ENCODE data around the gene FBXW4. TPM values are rescaled to one million over a fixed set of nuclear protein-coding genes. Genes with fewer than 3 reads are reported as not detected.

Gene FBXW4
- total and polyA plus RNA-seq, 7 experiments from 2014 or later, result 6.1 to 105 (median 73.2) TPM

GRCh38 chr10:101691081-101691480, 3.9 kb downstream of the FBXW4 start:
- peaks cover 9 to 25% (median 12%) of the 10 kb centered on the region in 5 donors for H3K36me3 Mint-ChIP-seq
- Histone ChIP-seq H3K4me3 (ENCODE audit: low read length) (no peak overlapping the region), H3K36me3 (ENCODE audit: control insufficient read depth in 2 of 3, insufficient read depth in 3 of 3, low read length in 3 of 3) (peaks cover 0 to 4% (median 0%) of the 10 kb centered on the region in 3 experiments), H3K27ac (ENCODE audit: low read depth, low read length) (no peak overlapping the region), H3K4me1 (ENCODE audit: control insufficient read depth in 2 of 2, insufficient read depth in 2 of 2, low read length in 2 of 2) (peaks cover 21 to 28% of the 10 kb centered on the region in 2 donors), H3K27me3 (ENCODE audit: control insufficient read depth in 2 of 2, insufficient read depth in 2 of 2, low read length in 2 of 2) (no peaks in the 10 kb centered on the region), H3K9me3 (ENCODE audit: control insufficient read depth in 2 of 3, low read length in 3 of 3) (no peaks in the 10 kb centered on the region)
- CTCF ChIA-PET, result no interaction called here
- H3K4me1 Mint-ChIP-seq, result peaks cover 36 to 81% (median 75%) of the 10 kb centered on the region in 7 donors
- H3K9me3 Mint-ChIP-seq, result peaks cover 0 to 2% (median 0%) of the 10 kb centered on the region in 11 donors
- no peaks in the 10 kb centered on the region for H3K27me3 Mint-ChIP-seq
- intact Hi-C loops (cut with micrococcal nuclease), result loop anchor here (5.0 to 10.0 kb wide), 8 partner anchors 124 to 816 kb away; partner anchors contain the start of genes BTRC (in 1 of the 2), GBF1 (in 1 of the 2), HPS6 (in 1 of the 2) and KCNIP2 (in 1 of the 2)
- H3K4me3 Mint-ChIP-seq, result peak overlapping the region in 6 of 10 donors; percentile 11 to 52 (median 33)
- H3K27ac Mint-ChIP-seq, result peak overlapping the region in 5 of 9 donors; percentile 51 to 100 (median 62)
- POLR2A ChIA-PET, result interaction anchor here (0.7 kb wide), 1 partner anchor 379 kb away, joined by 3 read pairs; no protein-coding TSS in a partner anchor
- ATAC-seq, result no peak
- no peak for DNase-seq

- peak overlapping the region in 1 of 10 donors; percentile 45 for H3K4me3 Mint-ChIP-seq
Measured at GRCh38 chr10:101690461-101690860, 4.5 kb downstream of the FBXW4 start.

GRCh38 chr10:101687071-101687658, 7.8 kb downstream of the FBXW4 start:
- H3K36me3 ChIP-seq (ENCODE audit: control insufficient read depth in 2 of 3, insufficient read depth in 3 of 3, low read length in 3 of 3), result no peaks in the 10 kb centered on the region
- H3K9me3 ChIP-seq (ENCODE audit: control insufficient read depth in 2 of 3, low read length in 3 of 3), result no peaks in the 10 kb centered on the region
- ATAC-seq (no peak), DNase-seq (no peak)
- no peaks in the 10 kb centered on the region for H3K9me3 Mint-ChIP-seq
- no peak overlapping the region for H3K27ac ChIP-seq (ENCODE audit: low read depth, low read length)
- H3K27me3 ChIP-seq (ENCODE audit: control insufficient read depth in 2 of 2, insufficient read depth in 2 of 2, low read length in 2 of 2), result no peaks in the 10 kb centered on the region
- H3K4me1 ChIP-seq (ENCODE audit: control insufficient read depth in 2 of 2, insufficient read depth in 2 of 2, low read length in 2 of 2), result peaks cover 0 to 24% of the 10 kb centered on the region in 2 donors
- ChIA-PET CTCF (no interaction called here), POLR2A (interaction anchor here (1.0 kb wide), 1 partner anchor 19 kb away, joined by 3 read pairs; no protein-coding TSS in a partner anchor)
- peak overlapping the region in 5 of 10 donors; percentile 0 to 29 (median 15) for H3K4me3 Mint-ChIP-seq
- H3K36me3 Mint-ChIP-seq, result peaks cover 9 to 33% (median 25%) of the 10 kb centered on the region in 5 donors
- H3K27ac Mint-ChIP-seq, result peak overlapping the region in 3 of 9 donors; percentile 1 to 33 (median 10)
- peaks cover 38 to 94% (median 92%) of the 10 kb centered on the region in 7 donors for H3K4me1 Mint-ChIP-seq
- H3K27me3 Mint-ChIP-seq, result no peaks in the 10 kb centered on the region
- no peak overlapping the region for H3K4me3 ChIP-seq (ENCODE audit: low read length)
- intact Hi-C loops (cut with micrococcal nuclease), result loop anchor here in 1 of 2 donors (5.0 kb wide), 1 partner anchor 50 kb away; no protein-coding TSS in a partner anchor

More at GRCh38 chr10:101690461-101690860, 4.5 kb downstream of the FBXW4 start:
- ChIA-PET CTCF (no interaction called here), POLR2A (interaction anchor here (0.8 kb wide), 1 partner anchor 262 kb away, joined by 3 read pairs; no protein-coding TSS in a partner anchor)
- Histone ChIP-seq H3K4me3 (ENCODE audit: low read length) (no peak overlapping the region), H3K27ac (ENCODE audit: low read depth, low read length) (no peak overlapping the region), H3K4me1 (ENCODE audit: control insufficient read depth in 2 of 2, insufficient read depth in 2 of 2, low read length in 2 of 2) (peaks cover 18 to 31% of the 10 kb centered on the region in 2 donors), H3K27me3 (ENCODE audit: control insufficient read depth in 2 of 2, insufficient read depth in 2 of 2, low read length in 2 of 2) (no peaks in the 10 kb centered on the region), H3K36me3 (ENCODE audit: control insufficient read depth in 2 of 3, insufficient read depth in 3 of 3, low read length in 3 of 3) (peaks cover 0 to 4% (median 0%) of the 10 kb centered on the region in 3 experiments), H3K9me3 (ENCODE audit: control insufficient read depth in 2 of 3, low read length in 3 of 3) (no peaks in the 10 kb centered on the region)
- Mint-ChIP-seq H3K36me3 (peaks cover 9 to 25% (median 16%) of the 10 kb centered on the region in 5 donors), H3K27ac (peak overlapping the region in 4 of 9 donors; percentile 9 to 100 (median 22)), H3K4me1 (peaks cover 36 to 83% (median 80%) of the 10 kb centered on the region in 7 donors), H3K27me3 (no peaks in the 10 kb centered on the region), H3K9me3 (peaks cover 0 to 2% (median 0%) of the 10 kb centered on the region in 11 donors)
- DNase-seq (no peak), ATAC-seq (no peak)
- intact Hi-C loops (cut with micrococcal nuclease), result loop anchor here (5.0 to 10.0 kb wide), 8 partner anchors 124 to 817 kb away; partner anchors contain the start of genes BTRC (in 1 of the 2), GBF1 (in 1 of the 2), HPS6 (in 1 of the 2) and KCNIP2 (in 1 of the 2)

GRCh38 chr10:101686133-101686925, 8.6 kb downstream of the FBXW4 start:
- Histone ChIP-seq H3K27me3 (ENCODE audit: control insufficient read depth in 2 of 2, insufficient read depth in 2 of 2, low read length in 2 of 2) (no peaks in the 10 kb centered on the region), H3K27ac (ENCODE audit: low read depth, low read length) (no peak overlapping the region), H3K36me3 (ENCODE audit: control insufficient read depth in 2 of 3, insufficient read depth in 3 of 3, low read length in 3 of 3) (no peaks in the 10 kb centered on the region), H3K4me1 (ENCODE audit: control insufficient read depth in 2 of 2, insufficient read depth in 2 of 2, low read length in 2 of 2) (peaks cover 0 to 17% of the 10 kb centered on the region in 2 donors), H3K4me3 (ENCODE audit: low read length) (no peak overlapping the region), H3K9me3 (ENCODE audit: control insufficient read depth in 2 of 3, low read length in 3 of 3) (no peaks in the 10 kb centered on the region)
- DNase-seq (no peak), ATAC-seq (no peak)
- H3K4me1 Mint-ChIP-seq, result peaks cover 33 to 90% (median 84%) of the 10 kb centered on the region in 7 donors
- H3K36me3 Mint-ChIP-seq, result peaks cover 9 to 33% (median 24%) of the 10 kb centered on the region in 5 donors
- ChIA-PET POLR2A (interaction anchor here (1.0 to 1.2 kb wide), 2 partner anchors 9 to 20 kb away, joined by 3 to 6 read pairs; partner anchors contain the start of gene FBXW4), CTCF (interaction anchor here (1.2 kb wide), 1 partner anchor 21 kb away, joined by 3 read pairs; no protein-coding TSS in a partner anchor)
- intact Hi-C loops (cut with micrococcal nuclease), result loop anchor here in 1 of 2 donors (5.0 kb wide), 1 partner anchor 49 kb away; no protein-coding TSS in a partner anchor
- peak overlapping the region in 1 of 10 donors; percentile 15 for H3K4me3 Mint-ChIP-seq
- H3K27ac Mint-ChIP-seq, result peak overlapping the region in 2 of 9 donors; percentile 10 to 33
- no peaks in the 10 kb centered on the region for H3K9me3 Mint-ChIP-seq
- H3K27me3 Mint-ChIP-seq, result no peaks in the 10 kb centered on the region

- H3K9me3 ChIP-seq (ENCODE audit: control insufficient read depth in 2 of 3, low read length in 3 of 3), result no peaks in the 10 kb centered on the region
- no peak overlapping the region for H3K4me3 ChIP-seq (ENCODE audit: low read length)
- H3K4me1 ChIP-seq (ENCODE audit: control insufficient read depth in 2 of 2, insufficient read depth in 2 of 2, low read length in 2 of 2), result peaks cover 0 to 6% of the 10 kb centered on the region in 2 donors
- ChIA-PET CTCF (no interaction called here), POLR2A (interaction anchor here (1.7 kb wide), 1 partner anchor 9 kb away, joined by 4 read pairs; the partner anchor contains the start of gene FBXW4)
- peaks cover 9 to 33% (median 24%) of the 10 kb centered on the region in 5 donors for H3K36me3 Mint-ChIP-seq
- no peaks in the 10 kb centered on the region for H3K27me3 ChIP-seq (ENCODE audit: control insufficient read depth in 2 of 2, insufficient read depth in 2 of 2, low read length in 2 of 2)
- H3K4me1 Mint-ChIP-seq, result peaks cover 25 to 77% (median 68%) of the 10 kb centered on the region in 7 donors
- DNase-seq (no peak), ATAC-seq (no peak)
- intact Hi-C loops (cut with micrococcal nuclease), result loop anchor here in 1 of 2 donors (5.0 kb wide), 1 partner anchor 47 kb away; no protein-coding TSS in a partner anchor
- no peak overlapping the region for H3K27ac ChIP-seq (ENCODE audit: low read depth, low read length)
- no peaks in the 10 kb centered on the region for H3K9me3 Mint-ChIP-seq
- peak overlapping the region in 1 of 9 donors; percentile 32 for H3K27ac Mint-ChIP-seq
- no peaks in the 10 kb centered on the region for H3K27me3 Mint-ChIP-seq
- peak overlapping the region in 1 of 10 donors; percentile 12 for H3K4me3 Mint-ChIP-seq
- no peaks in the 10 kb centered on the region for H3K36me3 ChIP-seq (ENCODE audit: control insufficient read depth in 2 of 3, insufficient read depth in 3 of 3, low read length in 3 of 3)
Measured at GRCh38 chr10:101684782-101685181, 10.2 kb downstream of the FBXW4 start.

- H3K9me3 Mint-ChIP-seq, result no peaks in the 10 kb centered on the region
- H3K4me3 ChIP-seq (ENCODE audit: low read length), result no peak overlapping the region
- no peak overlapping the region for H3K27ac ChIP-seq (ENCODE audit: low read depth, low read length)
- peaks cover 23 to 65% (median 53%) of the 10 kb centered on the region in 7 donors for H3K4me1 Mint-ChIP-seq
- CTCF ChIA-PET, result no interaction called here
- no peaks in the 10 kb centered on the region for H3K36me3 ChIP-seq (ENCODE audit: control insufficient read depth in 2 of 3, insufficient read depth in 3 of 3, low read length in 3 of 3)
- POLR2A ChIA-PET, result interaction anchor here (0.7 to 1.7 kb wide), 3 partner anchors 11 to 626 kb away, joined by 3 to 4 read pairs (median 4); partner anchors contain the start of gene FBXW4
- peak overlapping the region in 2 of 10 donors; percentile 14 to 34 for H3K4me3 Mint-ChIP-seq
- H3K9me3 ChIP-seq (ENCODE audit: control insufficient read depth in 2 of 3, low read length in 3 of 3), result no peaks in the 10 kb centered on the region
- ATAC-seq (no peak), DNase-seq (no peak)
- H3K4me1 ChIP-seq (ENCODE audit: control insufficient read depth in 2 of 2, insufficient read depth in 2 of 2, low read length in 2 of 2), result peaks cover 0 to 6% of the 10 kb centered on the region in 2 donors
- H3K27ac Mint-ChIP-seq, result peak overlapping the region in 1 of 9 donors; percentile 61
- intact Hi-C loops (cut with micrococcal nuclease), result no loop called here
- H3K36me3 Mint-ChIP-seq, result peaks cover 9 to 31% (median 20%) of the 10 kb centered on the region in 5 donors
- H3K27me3 Mint-ChIP-seq, result no peaks in the 10 kb centered on the region
- no peaks in the 10 kb centered on the region for H3K27me3 ChIP-seq (ENCODE audit: control insufficient read depth in 2 of 2, insufficient read depth in 2 of 2, low read length in 2 of 2)
Measured at GRCh38 chr10:101683276-101683675, 11.7 kb downstream of the FBXW4 start.
